Fibroblast of villous mesenchyme (primary cell): ENCODE results near the gene RAB11B. TPM values are rescaled to one million over a fixed set of nuclear protein-coding genes. Genes with fewer than 3 reads are reported as not detected.
A peak's percentile ranks its signal among the peaks of the same experiment; 100 is the strongest.

Experiments
- DNase-seq: peaks from one replicate; pipeline ENCODE4 v3.0.0-alpha.2; 2010; ENCODE audit warnings: low read depth
- H3K4me3 ChIP-seq: 2 replicates; pipeline ENCODE4 v1.5.1; 2011; ENCODE audit warnings: low read depth, mild to moderate bottlenecking, low read length
- CTCF ChIP-seq: IDR thresholded peaks from 2 replicates; pipeline ENCODE4 v1.5.1; 2012; ENCODE audit warnings: low read depth, mild to moderate bottlenecking, low read length; ENCODE audit not compliant: insufficient read depth
- small RNA-seq: library from RNA; depleted of rRNA; stranded (forward); fragments of <200 nt; gene quantifications from one replicate; pipeline ENCODE3, GENCODE V24; 2012
- total RNA-seq: library from RNA; depleted of rRNA; stranded (reverse); fragments of >200 nt; gene quantifications from 2 replicates; pipeline ENCODE4 v1.2.3, GENCODE V29; 2012

RAB11B gene
- total RNA-seq, 1 donor, result 27.6 TPM

GRCh38 chr19:8449830-8450229 is 59.7 kb downstream of the RAB11B start:
- DNase-seq, result no peak
- TF ChIP-seq CTCF, result no peak
- H3K4me3 ChIP-seq, result no peak overlapping the region

GRCh38 chr19:8451377-8451776 is 61.2 kb downstream of the RAB11B start:
- H3K4me3 ChIP-seq, result no peak overlapping the region
- no peak for TF ChIP-seq CTCF
- DNase-seq, result no peak

- DNase-seq, result peak; percentile 78
- H3K4me3 ChIP-seq, result no peak overlapping the region
- TF ChIP-seq CTCF, result no peak
Measured at GRCh38 chr19:8451885-8452284, 61.7 kb downstream of the RAB11B start.

GRCh38 chr19:8452446-8453123 is 62.4 kb downstream of the RAB11B start:
- DNase-seq, result no peak
- no peak overlapping the region for H3K4me3 ChIP-seq
- no peak for TF ChIP-seq CTCF

- no peak for DNase-seq
- TF ChIP-seq CTCF, result no peak
- no peak overlapping the region for H3K4me3 ChIP-seq
Measured at GRCh38 chr19:8453616-8454015, 63.5 kb downstream of the RAB11B start.

Small RNA genes lying within 50 kb of the gene (small RNA-seq; reads per million reads assigned to genes)
- 0.47 reads per million for gene MIR4999

Other genes starting within 250 kb of the RAB11B start
- gene FBN3, start 240.8 kb upstream of the RAB11B start, total RNA-seq, result not detected in 2 replicates
- 6.0 and 10.3 TPM in 2 replicates for gene CERS4, start 181.0 kb upstream of the RAB11B start, total RNA-seq
- gene CD320, start 82.0 kb upstream of the RAB11B start, total RNA-seq, result 18.1 and 29.0 TPM in 2 replicates
- 9.1 and 18.4 TPM in 2 replicates for gene NDUFA7, start 69.0 kb upstream of the RAB11B start, total RNA-seq
- gene RPS28, start 68.9 kb upstream of the RAB11B start, total RNA-seq, result 86.4 and 117 TPM in 2 replicates
- gene KANK3, start 47.1 kb upstream of the RAB11B start, total RNA-seq, result under 0.01 and 0.64 TPM in 2 replicates
- gene ANGPTL4, start 26.2 kb upstream of the RAB11B start, total RNA-seq, result 0.64 and 1.3 TPM in 2 replicates
- gene MARCHF2, start 22.9 kb downstream of the RAB11B start, total RNA-seq, result 51.8 and 70.9 TPM in 2 replicates
- 41.9 and 49.0 TPM in 2 replicates for gene HNRNPM, start 54.6 kb downstream of the RAB11B start, total RNA-seq
- gene PRAM1, start 112.3 kb downstream of the RAB11B start, total RNA-seq, result under 0.01 TPM in 1 of 2 replicates, not detected in the other
- gene ZNF414, start 123.8 kb downstream of the RAB11B start, total RNA-seq, result 5.2 and 6.4 TPM in 2 replicates
- 0.32 and 1.3 TPM in 2 replicates for gene MYO1F, start 187.1 kb downstream of the RAB11B start, total RNA-seq
- gene ADAMTS10, start 220.4 kb downstream of the RAB11B start, total RNA-seq, result 7.3 and 19.3 TPM in 2 replicates
- not detected in 2 replicates for gene NFILZ, start 240.3 kb downstream of the RAB11B start, total RNA-seq